Cerebellar nuclear complex (tissue), 1 donor: Measurements from ENCODE around the gene PHYKPL.
"Not testable (repeated sequence)": the region's sequence is repeated elsewhere in the genome, so short reads cannot be mapped to it uniquely, and the experiment has no call there.

Source experiments
- DNase-seq, 2 experiments: peaks; one replicate each; lab custom pipeline; 2025; lab: John Stamatoyannopoulos, UW

Gene PHYKPL

GRCh38 chr5:178239626-178240301 lies 7.2 kb upstream of the PHYKPL start:
- not testable (repeated sequence) for DNase-seq

GRCh38 chr5:178238711-178239592 lies 6.3 kb upstream of the PHYKPL start:
- DNase-seq = no peak

GRCh38 chr5:178238313-178238635 lies 5.7 kb upstream of the PHYKPL start:
- DNase-seq = no peak

GRCh38 chr5:178237431-178238312 lies 5.1 kb upstream of the PHYKPL start:
- DNase-seq = no peak

GRCh38 chr5:178236679-178237078 lies 4.1 kb upstream of the PHYKPL start:
- DNase-seq = no peak

- no peak for DNase-seq
Measured at GRCh38 chr5:178236126-178236525, 3.5 kb upstream of the PHYKPL start.

GRCh38 chr5:178235588-178235974 lies 3.0 kb upstream of the PHYKPL start:
- no peak for DNase-seq

- DNase-seq = no peak
Measured at GRCh38 chr5:178234750-178235587, 2.4 kb upstream of the PHYKPL start.

- DNase-seq = no peak
Measured at GRCh38 chr5:178234121-178234749, 1.6 kb upstream of the PHYKPL start.

- DNase-seq = no peak
Measured at GRCh38 chr5:178232920-178233429, 373 bp upstream of the PHYKPL start.

GRCh38 chr5:178231539-178232123 lies 971 bp downstream of the PHYKPL start:
- DNase-seq = no peak

- no peak for DNase-seq
Measured at GRCh38 chr5:178230879-178231538, 1.6 kb downstream of the PHYKPL start.

GRCh38 chr5:178229861-178230260 lies 2.7 kb downstream of the PHYKPL start:
- no peak for DNase-seq

- DNase-seq = not testable (repeated sequence)
Measured at GRCh38 chr5:178229111-178229510, 3.5 kb downstream of the PHYKPL start.

- DNase-seq = no peak
Measured at GRCh38 chr5:178228609-178229008, 4.0 kb downstream of the PHYKPL start.

- no peak for DNase-seq
Measured at GRCh38 chr5:178227929-178228328, 4.7 kb downstream of the PHYKPL start.

- DNase-seq = no peak
Measured at GRCh38 chr5:178227138-178227659, 5.4 kb downstream of the PHYKPL start.

GRCh38 chr5:178225174-178225573 lies 7.4 kb downstream of the PHYKPL start:
- DNase-seq = no peak

GRCh38 chr5:178224403-178224802 lies 8.2 kb downstream of the PHYKPL start:
- no peak for DNase-seq
